ENCODE results near the gene SCN9A. TPM values are rescaled to one million over a fixed set of nuclear protein-coding genes. Genes with fewer than 3 reads are reported as not detected.

The SCN9A gene
- total RNA-seq, 1 donor from 2014 or later, result 0.34 TPM

GRCh38 chr2:166167449-166167848 lies 208.3 kb downstream of the SCN9A start:
- DNase-seq, result no peak

- no peak for DNase-seq
These were observed 212.0 kb downstream of the SCN9A start for GRCh38 chr2:166163775-166164174.

- no peak for DNase-seq
These were observed 217.2 kb downstream of the SCN9A start for GRCh38 chr2:166158546-166158945.

- DNase-seq, result no peak
These were observed 218.2 kb downstream of the SCN9A start for GRCh38 chr2:166157578-166157977.

- no peak for DNase-seq
These were observed 218.7 kb downstream of the SCN9A start for GRCh38 chr2:166156985-166157490.

GRCh38 chr2:166155589-166155988 lies 220.2 kb downstream of the SCN9A start:
- no peak for DNase-seq

GRCh38 chr2:166154685-166155338 lies 220.9 kb downstream of the SCN9A start:
- DNase-seq, result no peak

GRCh38 chr2:166152064-166152463 lies 223.7 kb downstream of the SCN9A start:
- DNase-seq, result no peak

GRCh38 chr2:166148500-166149400 lies 227.0 kb downstream of the SCN9A start:
- no peak for DNase-seq

GRCh38 chr2:166147883-166148282 lies 227.9 kb downstream of the SCN9A start:
- no peak for DNase-seq

Other genes starting within 250 kb of the SCN9A start
- under 0.01 TPM in 1 of 2 replicates, not detected in the other for gene SCN1A, start 247.9 kb downstream of the SCN9A start, total RNA-seq
- under 0.01 TPM in 1 of 2 replicates, not detected in the other for gene SCN7A, start 118.3 kb upstream of the SCN9A start, total RNA-seq

Measured in dermis blood vessel endothelial cell (primary cell).